Calu3 (cell line): Measurements from ENCODE around the gene TRIM17. TPM values are rescaled to one million over a fixed set of nuclear protein-coding genes. Genes with fewer than 3 reads are reported as not detected.

Experiments
- BruUV-seq: library from RNA; stranded (reverse); fragments of 400-500 nt; replicated peaks from 2 replicates; lab custom pipeline; 2021; lab: Mats Ljungman, UMichigan
- CTCF ChIA-PET: fragments of 300-600 bp; sonication (Branson Sonifier 250); formaldehyde crosslinking; loops from one replicate; lab custom pipeline; 2022; ENCODE audit warnings: antibody characterized with exemption; lab: Charles Lee
- DNase-seq: peaks from one replicate; pipeline ENCODE4 v3.0.0; 2022
- H3K27ac Mint-ChIP-seq: one replicate; pipeline ENCODE4 v1.8.0; 2022; ENCODE audit warnings: mixed read lengths; ENCODE audit not compliant: unreplicated experiment
- H3K27me3 Mint-ChIP-seq: one replicate; pipeline ENCODE4 v1.8.0; 2022; ENCODE audit warnings: mixed read lengths; ENCODE audit not compliant: unreplicated experiment
- H3K36me3 Mint-ChIP-seq: one replicate; pipeline ENCODE4 v1.8.0; 2022; ENCODE audit warnings: mild to moderate bottlenecking, moderate library complexity, mixed read lengths; ENCODE audit not compliant: insufficient read depth, unreplicated experiment
- H3K4me1 Mint-ChIP-seq: one replicate; pipeline ENCODE4 v1.8.0; 2022; ENCODE audit warnings: mild to moderate bottlenecking, low read depth, mixed read lengths; ENCODE audit not compliant: unreplicated experiment
- H3K4me3 Mint-ChIP-seq: one replicate; pipeline ENCODE4 v1.8.0; 2022; ENCODE audit warnings: mild to moderate bottlenecking, low read depth, moderate library complexity, mixed read lengths; ENCODE audit not compliant: unreplicated experiment
- H3K9me3 Mint-ChIP-seq: one replicate; pipeline ENCODE4 v1.8.0; 2022; ENCODE audit warnings: low read depth, mixed read lengths; ENCODE audit not compliant: unreplicated experiment
- intact Hi-C: fragments of 100-400 bp; cut with micrococcal nuclease; formaldehyde crosslinking; loops from one replicate; pipeline ENCODE4 v1.10.0; 2022; ENCODE audit not compliant: unreplicated experiment
- total RNA-seq: library from RNA; stranded (reverse); gene quantifications from 2 replicates; pipeline ENCODE4 v1.2.3, GENCODE V29; 2022
- TF ChIP-seq, protein P1 (sequence below): fragments of 200-600 bp; IDR thresholded peaks from one replicate; pipeline ENCODE4 v1.8.0; 2022; ENCODE audit warnings: antibody characterized with exemption; ENCODE audit not compliant: unreplicated experiment

TRIM17 gene
- total RNA-seq, 1 experiment from 2014 or later = 3.8 TPM

DNA sequence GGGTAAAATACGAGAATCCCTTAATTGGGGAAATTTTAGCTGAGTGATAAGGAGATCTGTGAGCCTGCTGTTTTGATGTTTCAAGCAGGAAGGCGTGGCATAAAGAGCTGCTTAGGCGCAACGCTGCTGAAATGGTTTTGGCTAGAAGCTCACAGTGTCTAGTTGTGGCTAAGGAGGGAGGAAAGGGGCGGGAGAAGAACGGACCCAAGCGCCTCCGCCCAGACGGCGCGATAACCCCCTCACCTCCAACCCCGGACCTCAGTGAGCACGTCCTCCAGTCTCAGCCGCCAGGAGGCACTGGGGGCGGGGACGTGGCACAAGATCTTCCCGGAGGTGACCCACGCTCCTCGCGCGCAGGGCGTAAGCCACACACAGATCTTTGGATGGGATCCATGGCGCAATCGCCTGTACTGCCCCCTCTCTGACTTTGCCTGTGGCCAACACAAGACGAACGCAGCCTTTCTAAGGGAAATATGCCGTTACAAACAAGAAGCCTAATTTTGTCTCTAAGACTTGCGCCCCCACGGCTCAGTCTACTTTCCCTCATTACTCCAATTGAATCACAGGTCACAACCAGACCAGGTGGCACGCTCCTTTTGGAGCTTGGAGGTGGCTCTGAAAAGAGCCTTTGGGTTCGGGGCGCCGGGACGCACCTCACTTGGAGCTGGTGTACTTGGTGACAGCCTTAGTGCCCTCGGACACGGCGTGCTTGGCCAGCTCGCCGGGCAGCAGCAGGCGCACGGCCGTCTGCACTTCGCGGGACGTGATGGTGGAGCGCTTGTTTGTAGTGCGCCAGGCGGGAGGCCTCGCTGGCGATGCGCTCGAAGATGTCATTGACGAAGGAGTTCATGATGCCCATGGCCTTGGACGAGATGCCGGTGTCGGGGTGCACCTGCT is 47.1 kb upstream of the TRIM17 start:
- CTCF ChIA-PET = no interaction called here
- H3K27ac Mint-ChIP-seq = no peak overlapping the region
- no peaks in the 10 kb centered on the region for H3K9me3 Mint-ChIP-seq
- peaks cover 18% of the 10 kb centered on the region for H3K36me3 Mint-ChIP-seq
- H3K4me3 Mint-ChIP-seq = peak overlapping the region; percentile 52
- TF ChIP-seq, protein P1, sequence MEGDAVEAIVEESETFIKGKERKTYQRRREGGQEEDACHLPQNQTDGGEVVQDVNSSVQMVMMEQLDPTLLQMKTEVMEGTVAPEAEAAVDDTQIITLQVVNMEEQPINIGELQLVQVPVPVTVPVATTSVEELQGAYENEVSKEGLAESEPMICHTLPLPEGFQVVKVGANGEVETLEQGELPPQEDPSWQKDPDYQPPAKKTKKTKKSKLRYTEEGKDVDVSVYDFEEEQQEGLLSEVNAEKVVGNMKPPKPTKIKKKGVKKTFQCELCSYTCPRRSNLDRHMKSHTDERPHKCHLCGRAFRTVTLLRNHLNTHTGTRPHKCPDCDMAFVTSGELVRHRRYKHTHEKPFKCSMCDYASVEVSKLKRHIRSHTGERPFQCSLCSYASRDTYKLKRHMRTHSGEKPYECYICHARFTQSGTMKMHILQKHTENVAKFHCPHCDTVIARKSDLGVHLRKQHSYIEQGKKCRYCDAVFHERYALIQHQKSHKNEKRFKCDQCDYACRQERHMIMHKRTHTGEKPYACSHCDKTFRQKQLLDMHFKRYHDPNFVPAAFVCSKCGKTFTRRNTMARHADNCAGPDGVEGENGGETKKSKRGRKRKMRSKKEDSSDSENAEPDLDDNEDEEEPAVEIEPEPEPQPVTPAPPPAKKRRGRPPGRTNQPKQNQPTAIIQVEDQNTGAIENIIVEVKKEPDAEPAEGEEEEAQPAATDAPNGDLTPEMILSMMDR = no peak
- H3K27me3 Mint-ChIP-seq = peaks cover 86% of the 10 kb centered on the region
- BruUV-seq = no TSS peak
- peak; percentile 34 for DNase-seq
- peaks cover 16% of the 10 kb centered on the region for H3K4me1 Mint-ChIP-seq
- intact Hi-C loops = no loop called here

DNA sequence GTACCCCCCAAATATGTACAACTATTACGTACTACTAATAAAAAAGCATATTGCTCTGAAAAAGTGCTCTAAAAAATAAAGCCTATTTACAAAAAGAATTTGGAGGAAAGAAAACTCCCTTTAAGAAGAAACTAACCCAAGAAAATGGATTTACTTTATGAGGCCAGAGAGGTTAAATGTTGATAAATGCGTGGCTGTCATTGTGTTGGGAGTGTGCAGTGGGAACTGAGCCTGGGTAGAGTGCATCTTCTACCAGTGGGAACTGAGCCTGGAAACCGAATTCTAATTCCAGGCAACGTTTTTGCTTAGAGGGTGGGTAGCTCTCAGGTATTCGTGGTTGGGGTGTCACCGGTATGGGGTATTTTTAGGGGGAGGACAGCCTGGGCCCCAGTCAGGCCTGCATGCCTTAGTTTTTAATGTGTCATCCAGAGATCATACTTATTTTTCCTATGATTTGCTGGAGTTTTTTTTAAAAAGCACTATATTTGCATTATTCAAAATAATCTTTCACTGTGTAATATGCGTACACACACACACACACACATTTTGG is 46.4 kb upstream of the TRIM17 start:
- CTCF ChIA-PET = no interaction called here
- Mint-ChIP-seq H3K4me3 (peak overlapping the region; percentile 52), H3K27ac (no peak overlapping the region), H3K27me3 (peaks cover 79% of the 10 kb centered on the region), H3K4me1 (peaks cover 19% of the 10 kb centered on the region), H3K36me3 (peaks cover 26% of the 10 kb centered on the region), H3K9me3 (no peaks in the 10 kb centered on the region)
- intact Hi-C loops = no loop called here
- no peak for DNase-seq
- TF ChIP-seq, protein P1 = no peak
- BruUV-seq = no TSS peak

DNA sequence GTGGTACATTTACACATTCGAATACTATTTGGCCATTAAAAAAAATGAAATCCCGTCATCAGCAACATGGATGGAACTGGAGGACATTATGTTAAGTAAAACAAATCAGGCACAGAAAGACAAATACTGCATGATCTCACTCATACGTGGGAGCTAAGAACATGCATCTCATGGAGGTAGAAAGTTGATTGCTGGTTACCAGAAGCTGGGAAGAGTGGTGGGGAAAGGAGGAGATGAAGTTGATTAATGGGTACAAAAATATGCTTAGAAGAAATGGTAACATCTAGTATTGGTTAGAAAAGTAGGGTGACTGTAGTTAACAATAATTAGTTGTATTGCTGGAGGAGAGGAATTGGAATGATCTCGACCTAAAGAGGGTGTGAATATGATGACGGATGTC is 45.9 kb upstream of the TRIM17 start:
- Mint-ChIP-seq H3K4me1 (peaks cover 25% of the 10 kb centered on the region), H3K27ac (no peak overlapping the region), H3K36me3 (peaks cover 31% of the 10 kb centered on the region), H3K9me3 (no peaks in the 10 kb centered on the region), H3K4me3 (no peak overlapping the region), H3K27me3 (peaks cover 73% of the 10 kb centered on the region)
- intact Hi-C loops = no loop called here
- CTCF ChIA-PET = no interaction called here
- no peak for DNase-seq
- TF ChIP-seq, protein P1 = no peak
- BruUV-seq = no TSS peak

DNA sequence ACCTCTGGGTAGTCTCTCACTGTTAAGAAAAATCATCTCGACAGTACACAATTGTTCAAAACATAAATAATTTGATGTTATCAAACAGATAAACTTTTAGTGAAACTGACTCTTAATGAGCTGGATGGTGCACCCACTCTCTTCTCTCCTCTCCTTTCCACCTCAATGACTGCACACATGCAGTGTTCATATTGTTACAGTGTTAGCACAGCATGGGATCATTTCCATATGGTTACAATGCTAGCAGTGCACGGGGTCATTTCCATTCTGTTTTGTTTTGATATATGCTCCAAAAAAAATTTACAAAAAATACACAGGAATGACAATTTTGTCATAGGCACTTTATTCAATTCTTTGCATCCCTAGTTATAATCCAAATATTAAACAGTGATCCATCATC is 44.2 kb upstream of the TRIM17 start:
- Mint-ChIP-seq H3K36me3 (peaks cover 46% of the 10 kb centered on the region), H3K27me3 (peaks cover 56% of the 10 kb centered on the region), H3K4me1 (peaks cover 25% of the 10 kb centered on the region), H3K9me3 (no peaks in the 10 kb centered on the region), H3K4me3 (peak overlapping the region; percentile 7), H3K27ac (no peak overlapping the region)
- CTCF ChIA-PET = interaction anchor here (0.5 kb wide), 1 partner anchor 15 kb away, joined by 3 read pairs; no protein-coding TSS in a partner anchor
- no TSS peak for BruUV-seq
- TF ChIP-seq, protein P1 = no peak
- intact Hi-C loops = no loop called here
- DNase-seq = no peak
